Neural cell (in vitro differentiated cells): Measurements from ENCODE around the gene FSTL1.

Experiments used
- POLR2AphosphoS5 ChIP-seq: IDR thresholded peaks from 2 replicates; pipeline ENCODE4 v1.6.1; 2012
- RAD21 ChIP-seq: fragments of 450-650 bp; conservative IDR thresholded peaks from 2 replicates; pipeline ENCODE4 v1.6.1; 2014; ENCODE audit warnings: antibody characterized with exemption, mild to moderate bottlenecking, moderate library complexity
- TF ChIP-seq, protein P1 (sequence below): fragments of 450-650 bp; IDR thresholded peaks from 2 replicates; pipeline ENCODE4 v1.5.1; 2014; ENCODE audit warnings: antibody characterized with exemption, mild to moderate bottlenecking, moderate library complexity; ENCODE audit not compliant: poor library complexity, severe bottlenecking

DNA sequence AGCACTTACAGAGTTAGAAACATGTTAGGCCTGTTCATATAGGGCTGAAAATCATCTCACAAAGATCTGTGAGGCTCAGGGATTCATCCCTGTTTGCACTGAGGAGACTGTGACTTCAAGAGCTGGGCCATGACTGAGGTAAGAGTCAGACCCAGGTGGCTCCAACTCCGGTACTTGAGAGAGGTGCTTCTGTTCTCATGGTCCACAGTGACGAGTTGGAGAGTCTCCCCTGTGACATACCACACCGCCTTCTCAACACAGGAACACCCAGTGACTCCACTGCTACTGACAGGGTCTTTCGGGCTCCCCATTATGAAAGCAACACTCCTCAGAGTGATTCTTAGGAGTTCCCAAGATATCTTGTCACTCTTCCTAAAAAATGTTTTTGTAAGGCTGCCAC is 27.4 kb downstream of the FSTL1 start:
- TF ChIP-seq, protein P1, sequence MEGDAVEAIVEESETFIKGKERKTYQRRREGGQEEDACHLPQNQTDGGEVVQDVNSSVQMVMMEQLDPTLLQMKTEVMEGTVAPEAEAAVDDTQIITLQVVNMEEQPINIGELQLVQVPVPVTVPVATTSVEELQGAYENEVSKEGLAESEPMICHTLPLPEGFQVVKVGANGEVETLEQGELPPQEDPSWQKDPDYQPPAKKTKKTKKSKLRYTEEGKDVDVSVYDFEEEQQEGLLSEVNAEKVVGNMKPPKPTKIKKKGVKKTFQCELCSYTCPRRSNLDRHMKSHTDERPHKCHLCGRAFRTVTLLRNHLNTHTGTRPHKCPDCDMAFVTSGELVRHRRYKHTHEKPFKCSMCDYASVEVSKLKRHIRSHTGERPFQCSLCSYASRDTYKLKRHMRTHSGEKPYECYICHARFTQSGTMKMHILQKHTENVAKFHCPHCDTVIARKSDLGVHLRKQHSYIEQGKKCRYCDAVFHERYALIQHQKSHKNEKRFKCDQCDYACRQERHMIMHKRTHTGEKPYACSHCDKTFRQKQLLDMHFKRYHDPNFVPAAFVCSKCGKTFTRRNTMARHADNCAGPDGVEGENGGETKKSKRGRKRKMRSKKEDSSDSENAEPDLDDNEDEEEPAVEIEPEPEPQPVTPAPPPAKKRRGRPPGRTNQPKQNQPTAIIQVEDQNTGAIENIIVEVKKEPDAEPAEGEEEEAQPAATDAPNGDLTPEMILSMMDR: no peak
- TF ChIP-seq RAD21: no peak
- TF ChIP-seq POLR2AphosphoS5: no peak
